ENCODE measurements around the gene THOC3. TPM values are rescaled to one million over a fixed set of nuclear protein-coding genes. Genes with fewer than 3 reads are reported as not detected.
A peak's percentile ranks its signal among the peaks of the same experiment; 100 is the strongest.
"Not testable (repeated sequence)": the region's sequence is repeated elsewhere in the genome, so short reads cannot be mapped to it uniquely, and the experiment has no call there.

Gene THOC3
- polyA plus RNA-seq, 1 experiment: 43.9 TPM

GRCh38 chr5:175968381-175968780, 266 bp upstream of the THOC3 start:
- H3K9me3 ChIP-seq (ENCODE audit: control insufficient read depth, insufficient read depth, low read length); DNase-seq (ENCODE audit: low read depth, low spot score); H3K27ac ChIP-seq (ENCODE audit: low read depth, low read length); H3K27me3 ChIP-seq (ENCODE audit: control insufficient read depth, insufficient read depth, low read length); POLR2A ChIA-PET; CTCF ChIA-PET: not testable (repeated sequence)
- 0 out of 2 replicates have a peak overlapping the region, but pooled peaks have one; percentile 25 for H3K4me3 ChIP-seq (ENCODE audit: low read depth, low read length)

- H3K9me3 ChIP-seq (ENCODE audit: control insufficient read depth, insufficient read depth, low read length); DNase-seq (ENCODE audit: low read depth, low spot score); CTCF ChIA-PET; H3K27me3 ChIP-seq (ENCODE audit: control insufficient read depth, insufficient read depth, low read length); H3K4me3 ChIP-seq (ENCODE audit: low read depth, low read length); H3K27ac ChIP-seq (ENCODE audit: low read depth, low read length); POLR2A ChIA-PET: not testable (repeated sequence)
Measured at GRCh38 chr5:175962329-175962728, 5.8 kb downstream of the THOC3 start.

GRCh38 chr5:175960228-175960627, 7.9 kb downstream of the THOC3 start:
- POLR2A ChIA-PET; CTCF ChIA-PET; H3K27ac ChIP-seq (ENCODE audit: low read depth, low read length): not testable (repeated sequence)

GRCh38 chr5:175958515-175958914, 9.6 kb downstream of the THOC3 start:
- H3K4me3 ChIP-seq (ENCODE audit: low read depth, low read length); DNase-seq (ENCODE audit: low read depth, low spot score); H3K9me3 ChIP-seq (ENCODE audit: control insufficient read depth, insufficient read depth, low read length); H3K27me3 ChIP-seq (ENCODE audit: control insufficient read depth, insufficient read depth, low read length); POLR2A ChIA-PET; H3K27ac ChIP-seq (ENCODE audit: low read depth, low read length); CTCF ChIA-PET: not testable (repeated sequence)

More at GRCh38 chr5:175960228-175960627, 7.9 kb downstream of the THOC3 start:
- not testable (repeated sequence) for H3K4me3 ChIP-seq (ENCODE audit: low read depth, low read length); DNase-seq (ENCODE audit: low read depth, low spot score); H3K9me3 ChIP-seq (ENCODE audit: control insufficient read depth, insufficient read depth, low read length); H3K27me3 ChIP-seq (ENCODE audit: control insufficient read depth, insufficient read depth, low read length)

GRCh38 chr5:175954107-175954506, 14.0 kb downstream of the THOC3 start:
- DNase-seq (ENCODE audit: low read depth, low spot score); CTCF ChIA-PET; H3K27me3 ChIP-seq (ENCODE audit: control insufficient read depth, insufficient read depth, low read length); H3K9me3 ChIP-seq (ENCODE audit: control insufficient read depth, insufficient read depth, low read length); POLR2A ChIA-PET; H3K4me3 ChIP-seq (ENCODE audit: low read depth, low read length); H3K27ac ChIP-seq (ENCODE audit: low read depth, low read length): not testable (repeated sequence)

- H3K27me3 ChIP-seq (ENCODE audit: control insufficient read depth, insufficient read depth, low read length); H3K4me3 ChIP-seq (ENCODE audit: low read depth, low read length); H3K9me3 ChIP-seq (ENCODE audit: control insufficient read depth, insufficient read depth, low read length); POLR2A ChIA-PET; DNase-seq (ENCODE audit: low read depth, low spot score); H3K27ac ChIP-seq (ENCODE audit: low read depth, low read length): not testable (repeated sequence)
- CTCF ChIA-PET: interaction anchor here (1.1 kb wide), 1 partner anchor 223 kb away, joined by 4 read pairs; no protein-coding TSS in a partner anchor
Measured at GRCh38 chr5:175952810-175953209, 15.3 kb downstream of the THOC3 start.

- H3K27me3 ChIP-seq (ENCODE audit: control insufficient read depth, insufficient read depth, low read length): not testable (repeated sequence)
Measured at GRCh38 chr5:175951339-175951969, 16.7 kb downstream of the THOC3 start.

GRCh38 chr5:175948329-175949108, 19.6 kb downstream of the THOC3 start:
- POLR2A ChIA-PET; H3K27me3 ChIP-seq (ENCODE audit: control insufficient read depth, insufficient read depth, low read length); H3K4me3 ChIP-seq (ENCODE audit: low read depth, low read length); H3K9me3 ChIP-seq (ENCODE audit: control insufficient read depth, insufficient read depth, low read length); DNase-seq (ENCODE audit: low read depth, low spot score); CTCF ChIA-PET; H3K27ac ChIP-seq (ENCODE audit: low read depth, low read length): not testable (repeated sequence)

More at GRCh38 chr5:175951339-175951969, 16.7 kb downstream of the THOC3 start:
- DNase-seq (ENCODE audit: low read depth, low spot score); POLR2A ChIA-PET; CTCF ChIA-PET; H3K4me3 ChIP-seq (ENCODE audit: low read depth, low read length); H3K27ac ChIP-seq (ENCODE audit: low read depth, low read length); H3K9me3 ChIP-seq (ENCODE audit: control insufficient read depth, insufficient read depth, low read length): not testable (repeated sequence)

- DNase-seq (ENCODE audit: low read depth, low spot score); H3K4me3 ChIP-seq (ENCODE audit: low read depth, low read length); H3K27me3 ChIP-seq (ENCODE audit: control insufficient read depth, insufficient read depth, low read length); POLR2A ChIA-PET; H3K27ac ChIP-seq (ENCODE audit: low read depth, low read length); CTCF ChIA-PET; H3K9me3 ChIP-seq (ENCODE audit: control insufficient read depth, insufficient read depth, low read length): not testable (repeated sequence)
Measured at GRCh38 chr5:175943253-175943652, 24.9 kb downstream of the THOC3 start.

- H3K9me3 ChIP-seq (ENCODE audit: control insufficient read depth, insufficient read depth, low read length); POLR2A ChIA-PET; H3K4me3 ChIP-seq (ENCODE audit: low read depth, low read length); DNase-seq (ENCODE audit: low read depth, low spot score); H3K27ac ChIP-seq (ENCODE audit: low read depth, low read length); H3K27me3 ChIP-seq (ENCODE audit: control insufficient read depth, insufficient read depth, low read length); CTCF ChIA-PET: not testable (repeated sequence)
Measured at GRCh38 chr5:175940632-175941031, 27.5 kb downstream of the THOC3 start.

GRCh38 chr5:175938489-175938888, 29.6 kb downstream of the THOC3 start:
- H3K4me3 ChIP-seq (ENCODE audit: low read depth, low read length); POLR2A ChIA-PET; DNase-seq (ENCODE audit: low read depth, low spot score); CTCF ChIA-PET; H3K9me3 ChIP-seq (ENCODE audit: control insufficient read depth, insufficient read depth, low read length); H3K27ac ChIP-seq (ENCODE audit: low read depth, low read length); H3K27me3 ChIP-seq (ENCODE audit: control insufficient read depth, insufficient read depth, low read length): not testable (repeated sequence)

GRCh38 chr5:175928752-175929151, 39.4 kb downstream of the THOC3 start:
- H3K4me3 ChIP-seq (ENCODE audit: low read depth, low read length); H3K9me3 ChIP-seq (ENCODE audit: control insufficient read depth, insufficient read depth, low read length); H3K27me3 ChIP-seq (ENCODE audit: control insufficient read depth, insufficient read depth, low read length); H3K27ac ChIP-seq (ENCODE audit: low read depth, low read length); CTCF ChIA-PET; DNase-seq (ENCODE audit: low read depth, low spot score); POLR2A ChIA-PET: not testable (repeated sequence)

Measured in AG04450 (cell line).